Keratinocyte (primary cell): ENCODE data around the gene TAMALIN. TPM values are rescaled to one million over a fixed set of nuclear protein-coding genes. Genes with fewer than 3 reads are reported as not detected.

Source experiments
- DNase-seq: peaks from one replicate; pipeline ENCODE4 v3.0.0-alpha.2; 2011; ENCODE audit warnings: low read depth, missing footprints, low spot score
- FAIRE-seq: peaks from 2 replicates; lab custom pipeline; 2011; peaks lifted over from hg19 to GRCh38; lab: Jason Lieb, UNC
- H2AFZ ChIP-seq: 2 replicates; pipeline ENCODE4 v1.6.0; 2012; ENCODE audit warnings: low read length, control low read depth, inconsistent platforms; ENCODE audit not compliant: control insufficient read depth
- H3K27ac ChIP-seq: 2 replicates; pipeline ENCODE4 v1.5.1; 2011; ENCODE audit warnings: low read length; ENCODE audit not compliant: control insufficient read depth, insufficient read depth
- H3K27me3 ChIP-seq: 3 replicates; pipeline ENCODE4 v1.6.0; 2011; ENCODE audit warnings: low read length; ENCODE audit not compliant: control insufficient read depth, insufficient read depth; ENCODE audit errors: extremely low read depth
- H3K36me3 ChIP-seq, 2 experiments: 2 replicates in 1 of 2; 3 replicates in 1 of 2; pipeline ENCODE4 v1.5.1; 2011; ENCODE audit warnings: low read length in 2 of 2, mild to moderate bottlenecking in 1 of 2; ENCODE audit not compliant: control insufficient read depth in 2 of 2, insufficient read depth in 2 of 2; ENCODE audit errors: extremely low read depth in 1 of 2
- H3K4me1 ChIP-seq: 3 replicates; pipeline ENCODE4 v1.5.1; 2011; ENCODE audit warnings: low read length; ENCODE audit not compliant: control insufficient read depth, insufficient read depth; ENCODE audit errors: extremely low read depth
- H3K4me2 ChIP-seq: 3 replicates; pipeline ENCODE4 v1.6.0; 2011; ENCODE audit warnings: low read depth, low read length; ENCODE audit not compliant: control insufficient read depth, insufficient read depth; ENCODE audit errors: extremely low read depth
- H3K4me3 ChIP-seq, 3 experiments: fragments of 200-600 bp in 1 of 3; sonication (generic) in 1 of 3; 2 replicates in 2 of 3; 3 replicates in 1 of 3; pipeline ENCODE4 v1.5.1; 2011 to 2016; ENCODE audit warnings: low read length in 3 of 3, mild to moderate bottlenecking in 3 of 3, control low read depth in 2 of 3, inconsistent platforms in 1 of 3, low read depth in 1 of 3, mixed read lengths in 1 of 3, mixed run types in 1 of 3, moderate library complexity in 1 of 3; ENCODE audit not compliant: control insufficient read depth in 2 of 3, insufficient read depth in 2 of 3; ENCODE audit errors: extremely low read depth in 1 of 3
- H3K79me2 ChIP-seq: 2 replicates; pipeline ENCODE4 v1.6.0; 2012; ENCODE audit warnings: low read length; ENCODE audit not compliant: control insufficient read depth, insufficient read depth
- H3K9ac ChIP-seq: 3 replicates; pipeline ENCODE4 v1.6.0; 2011; ENCODE audit warnings: low read length; ENCODE audit not compliant: control insufficient read depth, insufficient read depth; ENCODE audit errors: extremely low read depth
- H3K9me1 ChIP-seq: 3 replicates; pipeline ENCODE4 v1.6.0; 2011; ENCODE audit warnings: low read length; ENCODE audit not compliant: control insufficient read depth, insufficient read depth; ENCODE audit errors: extremely low read depth
- H3K9me3 ChIP-seq: 2 replicates; pipeline ENCODE4 v1.5.1; 2012; ENCODE audit warnings: low read depth, low read length; ENCODE audit not compliant: control insufficient read depth
- H4K20me1 ChIP-seq: 3 replicates; pipeline ENCODE4 v1.6.0; 2011; ENCODE audit warnings: low read length; ENCODE audit not compliant: control insufficient read depth, insufficient read depth; ENCODE audit errors: extremely low read depth
- EZH2 ChIP-seq: IDR thresholded peaks from one replicate; pipeline ENCODE4 v1.6.1; 2012; ENCODE audit warnings: inconsistent platforms, mild to moderate bottlenecking, low read length, moderate library complexity
- dilution Hi-C: fragments of 300-500 bp; cut with MboI; formaldehyde crosslinking; loops from one replicate; pipeline ENCODE4 v1.7.0; 2020; ENCODE audit warnings: low sequenced_read_pairs; ENCODE audit not compliant: extremely low pct_ligation_motif_present
- polyA plus RNA-seq, 5 experiments: library from polyadenylated mRNA; depleted of rRNA in 3 of 5; stranded (reverse) in 3 of 5; stranded (forward) in 1 of 5; unstranded in 1 of 5; fragments of >200 nt; gene quantifications; 1 replicate in 1 of 5; 2 replicates in 3 of 5; 3 replicates in 1 of 5; pipeline versions ENCODE4 v1.2.1 to v1.2.3, GENCODE V29; 2011 to 2012; ENCODE audit warnings: missing spikeins in 2 of 5, low read depth in 1 of 5, low replicate concordance in 1 of 5
- TF ChIP-seq, protein P1 (sequence below), 3 experiments: IDR thresholded peaks in 1 of 3; conservative IDR thresholded peaks in 1 of 3; optimal IDR thresholded peaks in 1 of 3; 2 replicates in 2 of 3; 3 replicates in 1 of 3; pipeline versions ENCODE3 to v1.5.1; 2011; ENCODE audit warnings: low read length in 3 of 3, mild to moderate bottlenecking in 3 of 3, moderate library complexity in 2 of 3, control low read depth in 1 of 3, inconsistent platforms in 1 of 3; ENCODE audit not compliant: insufficient read depth in 2 of 3; ENCODE audit errors: extremely low read depth in 1 of 3

TAMALIN gene
- polyA plus RNA-seq, 1 donor (not counting 4 experiments of a cell fraction or from before 2014, with no cell fraction given), result 0.54 TPM

DNA sequence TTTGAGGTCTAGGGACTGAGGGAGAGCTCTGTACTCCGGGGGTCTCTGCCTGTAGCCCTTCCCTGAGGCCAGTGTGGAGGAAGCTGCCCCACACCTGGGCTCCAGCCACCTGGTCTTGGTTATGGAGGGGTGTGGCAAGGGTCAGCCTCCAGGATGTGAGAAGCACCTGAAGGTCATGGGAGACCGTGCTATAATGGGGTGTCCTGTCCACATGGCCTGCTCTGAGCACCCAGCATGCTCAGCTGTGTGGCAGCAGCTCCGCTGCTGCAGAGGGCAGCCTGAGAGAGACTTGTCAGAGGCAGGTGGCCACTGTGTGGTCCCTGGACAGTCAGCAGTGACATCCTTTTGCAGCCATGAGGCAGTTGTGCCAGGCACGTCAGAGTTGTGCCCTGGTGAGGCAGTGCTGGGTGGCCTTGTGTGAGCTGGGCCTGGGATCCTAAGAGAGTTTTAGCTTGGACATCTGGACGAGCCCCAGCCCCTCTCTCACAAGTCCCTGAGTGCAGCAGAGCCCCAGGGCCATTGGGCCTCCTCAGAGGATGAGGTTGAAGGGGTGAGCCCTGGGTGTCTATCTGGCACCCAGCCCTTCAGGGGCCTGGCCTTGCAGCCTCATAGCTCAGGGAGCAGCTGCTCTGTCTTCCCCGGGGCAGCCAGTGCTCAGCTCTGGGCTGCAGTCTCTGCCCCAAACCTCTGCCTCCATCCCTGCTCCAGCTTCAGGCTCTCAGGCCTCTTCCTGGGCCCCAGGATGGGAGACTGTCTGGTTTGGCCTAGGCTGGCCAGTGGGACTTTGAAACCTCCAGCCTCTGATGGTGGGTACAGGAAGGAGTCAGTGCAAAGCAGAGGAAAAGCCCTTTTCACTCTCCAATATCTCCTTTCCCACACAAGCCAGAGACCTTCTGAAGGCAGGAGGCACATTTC lies 55.7 kb downstream of the TAMALIN start:
- H3K27ac ChIP-seq, result no peak overlapping the region
- H3K4me3 ChIP-seq, result no peak overlapping the region
- H3K27me3 ChIP-seq, result peaks cover 3% of the 10 kb centered on the region
- no peaks in the 10 kb centered on the region for H3K4me1 ChIP-seq
- no peaks in the 10 kb centered on the region for H3K36me3 ChIP-seq
- H3K79me2 ChIP-seq, result no peaks in the 10 kb centered on the region
- H4K20me1 ChIP-seq, result no peaks in the 10 kb centered on the region
- dilution Hi-C loops, result no loop called here
- no peak for DNase-seq
- H3K9me1 ChIP-seq, result no peaks in the 10 kb centered on the region
- H2AFZ ChIP-seq, result no peak overlapping the region
- no peak for TF ChIP-seq EZH2
- TF ChIP-seq, protein P1, sequence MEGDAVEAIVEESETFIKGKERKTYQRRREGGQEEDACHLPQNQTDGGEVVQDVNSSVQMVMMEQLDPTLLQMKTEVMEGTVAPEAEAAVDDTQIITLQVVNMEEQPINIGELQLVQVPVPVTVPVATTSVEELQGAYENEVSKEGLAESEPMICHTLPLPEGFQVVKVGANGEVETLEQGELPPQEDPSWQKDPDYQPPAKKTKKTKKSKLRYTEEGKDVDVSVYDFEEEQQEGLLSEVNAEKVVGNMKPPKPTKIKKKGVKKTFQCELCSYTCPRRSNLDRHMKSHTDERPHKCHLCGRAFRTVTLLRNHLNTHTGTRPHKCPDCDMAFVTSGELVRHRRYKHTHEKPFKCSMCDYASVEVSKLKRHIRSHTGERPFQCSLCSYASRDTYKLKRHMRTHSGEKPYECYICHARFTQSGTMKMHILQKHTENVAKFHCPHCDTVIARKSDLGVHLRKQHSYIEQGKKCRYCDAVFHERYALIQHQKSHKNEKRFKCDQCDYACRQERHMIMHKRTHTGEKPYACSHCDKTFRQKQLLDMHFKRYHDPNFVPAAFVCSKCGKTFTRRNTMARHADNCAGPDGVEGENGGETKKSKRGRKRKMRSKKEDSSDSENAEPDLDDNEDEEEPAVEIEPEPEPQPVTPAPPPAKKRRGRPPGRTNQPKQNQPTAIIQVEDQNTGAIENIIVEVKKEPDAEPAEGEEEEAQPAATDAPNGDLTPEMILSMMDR (optimal IDR thresholded peaks at IDR 0.05 in 1 of 3, IDR thresholded peaks at IDR 0.05 in 1 of 3, conservative IDR thresholded peaks at IDR 0.05 in 1 of 3; ENCODE audit: extremely low read depth in 1 of 3, insufficient read depth in 2 of 3, low read length in 3 of 3), result no peak
- H3K9ac ChIP-seq, result no peak overlapping the region
- no peak for FAIRE-seq
- no peak overlapping the region for H3K4me2 ChIP-seq
- H3K9me3 ChIP-seq, result no peaks in the 10 kb centered on the region

DNA sequence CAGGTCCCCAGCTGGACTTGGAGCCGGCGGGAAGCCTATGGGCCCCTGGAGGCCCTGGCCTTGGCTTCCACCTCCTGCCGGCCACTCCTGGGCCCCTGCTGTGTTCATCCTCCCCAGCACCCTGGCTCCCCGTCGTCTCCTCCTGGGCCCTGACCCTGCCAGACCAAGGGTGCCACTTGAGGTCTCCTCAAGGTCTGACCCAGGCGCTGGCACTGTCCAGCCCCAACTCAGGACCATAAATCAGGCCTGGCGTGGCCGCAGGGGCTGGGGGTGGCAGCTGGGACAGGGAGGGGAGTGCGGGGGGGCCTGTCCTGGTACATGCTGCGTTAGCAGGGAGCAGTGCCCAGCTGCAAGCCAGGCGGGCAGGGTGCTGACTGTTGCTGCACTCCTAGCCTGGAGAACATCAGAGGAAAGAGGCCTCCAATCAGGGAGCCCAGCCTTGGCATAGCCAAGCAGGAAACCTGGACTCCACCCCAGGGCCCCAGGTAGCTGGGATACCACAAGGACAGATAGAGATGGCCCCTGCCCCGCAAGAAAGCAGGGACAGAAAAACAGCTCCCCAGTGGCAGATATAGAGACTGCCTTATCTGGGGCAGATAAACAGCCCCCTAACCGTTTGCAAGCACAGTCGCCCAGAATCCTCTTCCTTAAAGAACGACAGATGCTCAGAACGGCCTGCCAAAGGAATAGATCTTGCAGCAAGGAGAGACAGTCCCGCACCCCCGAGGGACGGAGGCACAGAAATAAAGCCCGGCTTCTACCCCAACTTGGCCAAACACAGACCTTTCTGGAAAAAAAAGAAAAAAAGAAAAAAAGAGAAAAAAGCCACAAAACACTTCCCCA lies 56.6 kb downstream of the TAMALIN start:
- Histone ChIP-seq H3K36me3 (no peaks in the 10 kb centered on the region), H3K9ac (no peak overlapping the region), H3K4me1 (no peaks in the 10 kb centered on the region), H3K27me3 (peaks cover 3% of the 10 kb centered on the region), H3K4me2 (no peak overlapping the region), H3K4me3 (no peak overlapping the region), H3K79me2 (no peaks in the 10 kb centered on the region), H2AFZ (no peak overlapping the region), H4K20me1 (no peaks in the 10 kb centered on the region), H3K9me3 (no peaks in the 10 kb centered on the region), H3K27ac (no peak overlapping the region), H3K9me1 (no peaks in the 10 kb centered on the region)
- no peak for TF ChIP-seq EZH2
- TF ChIP-seq, protein P1 (optimal IDR thresholded peaks at IDR 0.05 in 1 of 3, IDR thresholded peaks at IDR 0.05 in 1 of 3, conservative IDR thresholded peaks at IDR 0.05 in 1 of 3; ENCODE audit: extremely low read depth in 1 of 3, insufficient read depth in 2 of 3, low read length in 3 of 3), result no peak
- DNase-seq, result no peak
- dilution Hi-C loops, result no loop called here
- no peak for FAIRE-seq
